Measurements from ENCODE around the gene PHOSPHO2. TPM values are rescaled to one million over a fixed set of nuclear protein-coding genes. Genes with fewer than 3 reads are reported as not detected.

Gene PHOSPHO2, protein sequence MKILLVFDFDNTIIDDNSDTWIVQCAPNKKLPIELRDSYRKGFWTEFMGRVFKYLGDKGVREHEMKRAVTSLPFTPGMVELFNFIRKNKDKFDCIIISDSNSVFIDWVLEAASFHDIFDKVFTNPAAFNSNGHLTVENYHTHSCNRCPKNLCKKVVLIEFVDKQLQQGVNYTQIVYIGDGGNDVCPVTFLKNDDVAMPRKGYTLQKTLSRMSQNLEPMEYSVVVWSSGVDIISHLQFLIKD
- 3.0 and 3.2 TPM in 2 replicates for total RNA-seq

DNA sequence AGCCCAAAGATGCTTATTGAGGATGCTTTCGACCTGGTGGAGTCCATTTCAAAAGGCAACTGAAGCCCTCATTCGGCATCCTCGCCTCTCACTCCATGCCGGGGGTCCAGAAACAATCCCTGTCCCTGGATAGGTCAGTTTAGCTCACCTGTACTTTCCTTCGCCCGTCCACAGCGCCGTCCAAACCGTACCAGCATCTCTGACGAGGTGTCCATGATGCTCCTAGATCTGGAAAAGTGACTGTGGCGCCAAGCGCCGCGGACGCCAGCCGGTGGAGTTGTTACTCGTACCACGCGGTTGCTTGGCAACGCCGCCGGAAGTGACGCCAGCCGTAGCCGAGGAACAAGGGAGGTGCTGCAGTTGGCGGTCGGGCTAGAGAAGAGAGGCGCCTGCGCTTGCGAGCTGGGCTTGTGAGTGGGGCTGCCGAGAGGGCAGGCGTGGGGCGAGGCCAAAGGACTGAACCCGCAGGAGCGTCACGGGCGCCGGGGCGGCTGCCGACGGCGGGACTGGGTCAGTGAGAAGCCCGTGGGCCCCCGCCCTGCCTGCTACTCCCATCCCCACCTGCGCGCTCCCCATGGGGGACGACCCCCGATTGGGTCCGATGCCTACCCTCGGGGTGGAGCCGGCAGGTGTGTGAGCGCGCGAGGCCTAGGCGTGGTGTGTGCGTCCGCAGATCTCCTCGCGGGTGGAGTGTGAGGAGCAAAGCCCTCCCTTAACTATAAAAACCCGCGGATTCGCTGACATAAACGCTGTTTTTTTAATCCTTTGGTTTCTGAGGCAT lies at the start of gene PHOSPHO2, which contains the start of gene CFAP210:
Gene PHOSPHO2, plus strand, starts transcription at position 357 of the 781 bp plus-strand sequence. CDS start 6,503 bp downstream, outside the sequence.
Gene CFAP210, minus strand, starts transcription at position 293 of the 781 bp plus-strand sequence. Its CDS starts 78 bp downstream, at position 215.
- H3K27ac Mint-ChIP-seq = peak within 1 kb of the TSS; percentile 83
- H3K9me3 Mint-ChIP-seq = peaks cover 3% of the 10 kb centered on the region
- H3K27me3 Mint-ChIP-seq = peaks cover 22% of the 10 kb centered on the region
- H3K4me1 Mint-ChIP-seq = peaks cover 14% of the 10 kb centered on the region
- intact Hi-C loops (cut with micrococcal nuclease) = loop anchor here (1.0 to 5.0 kb wide), 6 partner anchors 38 to 132 kb away; partner anchors contain the start of genes FASTKD1, KLHL23, PPIG and SSB
- H3K36me3 Mint-ChIP-seq (ENCODE audit: low read depth) = peaks cover 10% of the 10 kb centered on the region
- DNase-seq = peak; percentile 100
- peak within 1 kb of the TSS; percentile 84 for H3K4me3 Mint-ChIP-seq

DNA sequence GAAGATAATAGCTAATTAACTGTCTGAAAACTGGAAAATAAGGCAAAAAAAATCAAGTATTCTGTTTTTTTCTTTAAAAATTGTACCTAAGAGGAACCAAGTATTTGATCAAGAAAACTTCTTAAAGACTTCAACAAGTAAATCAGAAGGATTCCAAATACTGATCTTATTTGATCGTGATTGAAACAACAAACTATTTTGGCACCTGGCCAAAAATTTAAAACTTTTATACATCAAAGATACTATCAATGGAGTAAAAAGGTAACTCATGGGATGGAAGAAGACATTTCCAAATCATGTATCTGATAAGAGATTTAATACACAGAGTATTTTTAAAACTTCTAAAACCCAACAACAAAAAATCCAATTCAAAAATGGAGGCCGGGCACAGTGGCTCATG lies 46.8 kb upstream of the PHOSPHO2 start:
- Mint-ChIP-seq H3K4me3 (no peak overlapping the region), H3K27ac (no peak overlapping the region), H3K27me3 (peaks cover 15% of the 10 kb centered on the region), H3K36me3 (ENCODE audit: low read depth) (no peaks in the 10 kb centered on the region), H3K4me1 (no peaks in the 10 kb centered on the region), H3K9me3 (no peaks in the 10 kb centered on the region)
- intact Hi-C loops (cut with micrococcal nuclease) = no loop called here
- DNase-seq = no peak

DNA sequence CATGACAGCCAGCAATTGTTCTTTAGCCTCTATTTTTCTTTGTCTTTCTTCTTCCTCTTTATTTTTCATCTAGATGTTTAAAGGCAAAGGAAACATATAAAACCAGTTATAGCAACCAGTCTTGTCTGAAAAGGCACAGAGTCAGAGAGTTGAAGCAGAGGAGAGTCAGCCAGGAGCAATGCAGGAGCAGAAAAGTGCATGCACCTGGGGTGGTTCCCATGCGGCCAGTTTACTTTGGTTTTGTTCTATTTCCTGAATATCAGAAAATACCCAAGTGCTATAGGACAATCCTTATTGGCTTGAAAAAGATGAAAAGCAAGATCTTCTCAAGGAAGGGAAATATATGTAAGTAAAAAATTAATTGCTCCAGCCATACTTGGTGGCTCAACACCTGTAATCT lies 45.0 kb upstream of the PHOSPHO2 start:
- no peak for DNase-seq
- intact Hi-C loops (cut with micrococcal nuclease) = no loop called here
- H3K27ac Mint-ChIP-seq = no peak overlapping the region
- peaks cover 22% of the 10 kb centered on the region for H3K27me3 Mint-ChIP-seq
- no peak overlapping the region for H3K4me3 Mint-ChIP-seq
- no peaks in the 10 kb centered on the region for H3K9me3 Mint-ChIP-seq
- H3K4me1 Mint-ChIP-seq = no peaks in the 10 kb centered on the region
- no peaks in the 10 kb centered on the region for H3K36me3 Mint-ChIP-seq (ENCODE audit: low read depth)

DNA sequence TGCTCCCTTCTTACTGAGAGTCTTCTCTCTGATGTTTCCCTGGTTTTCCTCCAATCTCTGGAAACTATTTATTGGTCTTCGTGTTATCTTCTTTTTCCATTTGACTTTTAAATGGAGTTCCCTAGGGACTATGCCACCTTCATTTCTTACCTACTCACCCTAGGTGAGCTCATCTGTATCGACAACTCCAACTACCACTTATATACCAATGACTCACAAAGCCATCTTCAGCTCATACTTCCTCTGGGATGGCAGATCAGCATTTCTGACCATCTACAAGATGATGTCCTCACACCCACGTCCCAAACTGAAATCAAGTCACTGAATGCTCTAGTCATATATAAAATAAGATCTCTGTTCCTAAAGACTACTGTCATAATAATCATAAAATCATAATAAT lies 40.6 kb upstream of the PHOSPHO2 start:
- no peaks in the 10 kb centered on the region for H3K36me3 Mint-ChIP-seq (ENCODE audit: low read depth)
- intact Hi-C loops (cut with micrococcal nuclease) = no loop called here
- H3K27ac Mint-ChIP-seq = no peak overlapping the region
- no peak for DNase-seq
- no peaks in the 10 kb centered on the region for H3K9me3 Mint-ChIP-seq
- H3K27me3 Mint-ChIP-seq = peaks cover 28% of the 10 kb centered on the region
- no peaks in the 10 kb centered on the region for H3K4me1 Mint-ChIP-seq
- H3K4me3 Mint-ChIP-seq = no peak overlapping the region

DNA sequence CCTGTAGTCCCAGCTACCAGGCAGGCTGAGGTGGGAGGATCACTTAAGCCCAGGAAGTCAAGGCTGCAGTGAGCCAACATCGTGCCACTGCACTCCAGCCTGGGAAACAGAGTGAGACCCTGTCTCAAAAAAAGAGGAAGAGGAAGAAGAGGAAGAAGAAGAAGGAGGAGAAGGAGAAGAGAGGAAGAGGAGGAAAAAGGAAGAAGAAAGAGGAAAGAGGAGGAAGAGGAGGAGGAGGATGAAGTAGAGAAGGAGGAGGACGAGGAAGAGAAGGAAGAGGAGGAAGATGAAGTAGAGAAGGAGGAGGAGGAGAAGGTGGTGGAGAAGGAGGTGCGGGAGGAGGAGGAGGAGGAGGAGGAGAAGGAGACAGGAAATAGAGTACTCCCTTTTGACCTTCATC lies 38.1 kb upstream of the PHOSPHO2 start:
- intact Hi-C loops (cut with micrococcal nuclease) = no loop called here
- Mint-ChIP-seq H3K36me3 (ENCODE audit: low read depth) (no peaks in the 10 kb centered on the region), H3K4me1 (no peaks in the 10 kb centered on the region), H3K27ac (no peak overlapping the region), H3K27me3 (peaks cover 24% of the 10 kb centered on the region), H3K4me3 (no peak overlapping the region), H3K9me3 (no peaks in the 10 kb centered on the region)
- no peak for DNase-seq

DNA sequence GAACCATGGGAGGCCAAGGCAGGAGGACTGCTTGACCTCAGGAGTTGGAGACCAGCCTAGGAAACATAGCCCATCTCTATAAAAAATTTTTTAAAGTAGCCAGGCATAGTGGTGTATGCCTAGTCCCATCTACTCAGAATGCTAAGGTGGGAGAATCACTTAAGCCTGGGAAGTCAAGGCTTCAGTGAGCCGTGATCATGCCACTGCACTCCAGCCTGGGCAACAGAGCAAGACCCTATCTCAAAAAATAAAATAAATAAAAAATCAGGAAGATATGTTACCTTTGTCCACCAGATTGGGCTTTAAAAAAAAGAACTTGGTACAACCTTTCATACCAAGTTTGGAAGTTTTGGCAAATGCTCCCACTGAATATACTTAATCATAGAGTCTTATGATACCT lies 35.4 kb upstream of the PHOSPHO2 start:
- H3K27ac Mint-ChIP-seq = no peak overlapping the region
- peaks cover 27% of the 10 kb centered on the region for H3K27me3 Mint-ChIP-seq
- H3K9me3 Mint-ChIP-seq = no peaks in the 10 kb centered on the region
- no peaks in the 10 kb centered on the region for H3K36me3 Mint-ChIP-seq (ENCODE audit: low read depth)
- intact Hi-C loops (cut with micrococcal nuclease) = no loop called here
- H3K4me3 Mint-ChIP-seq = no peak overlapping the region
- H3K4me1 Mint-ChIP-seq = no peaks in the 10 kb centered on the region
- no peak for DNase-seq

DNA sequence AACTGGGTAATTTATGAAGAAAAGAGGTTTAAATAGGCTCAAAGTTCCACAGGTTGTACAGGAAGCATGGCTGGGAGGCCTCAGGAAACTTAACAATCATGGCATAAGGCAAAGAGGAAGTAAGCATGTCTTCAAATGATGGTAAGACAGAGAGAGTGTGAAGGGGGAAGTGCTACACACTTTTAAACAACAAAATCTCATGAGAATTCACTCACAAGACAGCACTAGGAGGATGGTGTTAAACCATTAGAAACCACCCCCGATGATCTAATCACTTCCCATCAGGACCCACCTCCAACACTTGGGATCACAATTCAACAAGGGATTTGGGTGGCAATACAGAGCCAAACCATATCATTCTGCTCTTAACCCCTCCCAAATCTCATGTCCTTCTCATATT lies 34.9 kb upstream of the PHOSPHO2 start:
- Mint-ChIP-seq H3K36me3 (ENCODE audit: low read depth) (no peaks in the 10 kb centered on the region), H3K27ac (no peak overlapping the region), H3K9me3 (no peaks in the 10 kb centered on the region), H3K27me3 (peaks cover 27% of the 10 kb centered on the region), H3K4me1 (no peaks in the 10 kb centered on the region), H3K4me3 (no peak overlapping the region)
- intact Hi-C loops (cut with micrococcal nuclease) = no loop called here
- DNase-seq = peak; percentile 38

DNA sequence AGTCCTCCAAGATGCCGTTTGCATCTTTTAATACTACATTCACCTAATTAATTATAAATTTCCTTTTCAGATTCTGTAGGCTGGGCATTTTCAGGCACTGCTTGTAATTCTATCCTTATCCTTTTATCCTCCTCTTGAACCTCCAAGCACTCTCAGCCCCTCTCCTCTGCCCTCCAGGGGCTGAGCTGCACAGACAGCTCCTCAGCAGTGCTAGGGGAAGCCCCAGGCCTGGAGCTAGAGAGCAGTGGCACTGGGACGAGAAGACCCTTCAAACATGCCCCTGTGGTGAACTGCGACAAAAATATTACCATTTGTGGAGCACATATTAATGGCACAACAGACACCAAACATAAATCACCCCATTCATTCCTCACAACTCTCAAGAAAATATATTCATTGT lies 33.0 kb upstream of the PHOSPHO2 start:
- no peak overlapping the region for H3K4me3 Mint-ChIP-seq
- H3K27ac Mint-ChIP-seq = no peak overlapping the region
- peaks cover 25% of the 10 kb centered on the region for H3K27me3 Mint-ChIP-seq
- no peaks in the 10 kb centered on the region for H3K4me1 Mint-ChIP-seq
- DNase-seq = peak; percentile 31
- intact Hi-C loops (cut with micrococcal nuclease) = no loop called here
- H3K36me3 Mint-ChIP-seq (ENCODE audit: low read depth) = no peaks in the 10 kb centered on the region
- H3K9me3 Mint-ChIP-seq = no peaks in the 10 kb centered on the region

DNA sequence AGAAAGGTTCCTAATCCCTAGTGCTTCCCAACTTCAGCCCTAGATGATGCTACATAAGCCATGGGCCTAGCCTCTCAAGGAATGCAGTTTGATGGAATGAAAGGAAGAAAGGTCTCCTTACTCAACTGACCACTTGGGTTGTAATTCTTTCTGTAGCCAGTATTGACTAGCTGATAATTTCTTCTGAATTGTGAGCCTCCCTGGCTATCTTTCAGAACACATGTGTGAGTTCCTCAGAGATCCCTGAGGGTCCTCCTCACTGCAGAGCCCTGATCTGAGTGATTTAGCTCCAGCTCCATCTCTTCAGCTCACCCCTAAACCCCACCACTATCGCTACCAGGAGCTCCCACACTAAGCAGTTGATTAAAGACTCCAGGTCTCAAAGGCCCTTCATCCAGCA lies 31.5 kb upstream of the PHOSPHO2 start:
- Mint-ChIP-seq H3K4me3 (no peak overlapping the region), H3K36me3 (ENCODE audit: low read depth) (no peaks in the 10 kb centered on the region), H3K4me1 (no peaks in the 10 kb centered on the region), H3K9me3 (no peaks in the 10 kb centered on the region), H3K27me3 (peaks cover 20% of the 10 kb centered on the region), H3K27ac (no peak overlapping the region)
- intact Hi-C loops (cut with micrococcal nuclease) = no loop called here
- DNase-seq = peak; percentile 37

DNA sequence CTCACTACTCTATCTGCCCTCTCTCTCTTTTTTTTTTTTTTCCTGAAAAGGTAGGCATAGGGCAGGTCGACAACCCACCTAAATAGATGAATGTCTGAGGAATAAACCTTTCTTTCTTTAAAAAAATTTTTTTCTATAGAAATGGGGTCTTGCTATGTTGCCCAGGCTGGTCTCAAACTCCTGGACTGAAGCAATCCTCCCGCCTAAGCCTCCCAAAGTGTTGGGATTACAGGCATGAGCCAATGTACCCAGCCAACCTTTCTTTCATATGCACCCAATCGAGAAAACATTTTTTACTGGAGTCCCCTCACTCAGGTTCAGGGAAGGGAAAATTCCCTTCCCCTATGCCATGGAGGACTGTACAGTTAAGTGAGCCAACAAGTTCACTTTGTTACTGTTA lies 31.0 kb upstream of the PHOSPHO2 start:
- Mint-ChIP-seq H3K4me3 (no peak overlapping the region), H3K9me3 (no peaks in the 10 kb centered on the region), H3K27me3 (peaks cover 20% of the 10 kb centered on the region), H3K27ac (no peak overlapping the region), H3K4me1 (no peaks in the 10 kb centered on the region), H3K36me3 (ENCODE audit: low read depth) (no peaks in the 10 kb centered on the region)
- DNase-seq = no peak
- intact Hi-C loops (cut with micrococcal nuclease) = no loop called here

DNA sequence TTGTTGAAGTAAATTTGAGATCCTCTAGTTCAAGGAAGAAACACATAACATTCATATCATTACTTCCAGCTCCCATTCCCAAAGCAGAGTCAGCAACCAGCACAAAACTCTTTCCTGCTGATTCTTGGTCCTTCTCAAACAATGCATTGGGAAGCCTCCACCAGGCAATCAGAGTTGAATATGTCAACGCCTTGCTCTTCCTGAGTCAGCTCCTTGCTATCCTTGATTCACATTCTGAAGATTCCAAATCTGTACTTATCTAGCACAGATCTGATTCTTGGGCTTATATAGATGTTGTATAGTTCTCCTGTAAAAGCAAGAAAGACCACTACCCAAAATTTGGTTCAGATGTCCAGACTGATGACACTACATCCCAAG lies 29.7 kb upstream of the PHOSPHO2 start:
- no peak for DNase-seq
- Mint-ChIP-seq H3K4me3 (no peak overlapping the region), H3K27me3 (peaks cover 19% of the 10 kb centered on the region), H3K4me1 (no peaks in the 10 kb centered on the region), H3K36me3 (ENCODE audit: low read depth) (no peaks in the 10 kb centered on the region), H3K27ac (no peak overlapping the region), H3K9me3 (no peaks in the 10 kb centered on the region)
- intact Hi-C loops (cut with micrococcal nuclease) = no loop called here

DNA sequence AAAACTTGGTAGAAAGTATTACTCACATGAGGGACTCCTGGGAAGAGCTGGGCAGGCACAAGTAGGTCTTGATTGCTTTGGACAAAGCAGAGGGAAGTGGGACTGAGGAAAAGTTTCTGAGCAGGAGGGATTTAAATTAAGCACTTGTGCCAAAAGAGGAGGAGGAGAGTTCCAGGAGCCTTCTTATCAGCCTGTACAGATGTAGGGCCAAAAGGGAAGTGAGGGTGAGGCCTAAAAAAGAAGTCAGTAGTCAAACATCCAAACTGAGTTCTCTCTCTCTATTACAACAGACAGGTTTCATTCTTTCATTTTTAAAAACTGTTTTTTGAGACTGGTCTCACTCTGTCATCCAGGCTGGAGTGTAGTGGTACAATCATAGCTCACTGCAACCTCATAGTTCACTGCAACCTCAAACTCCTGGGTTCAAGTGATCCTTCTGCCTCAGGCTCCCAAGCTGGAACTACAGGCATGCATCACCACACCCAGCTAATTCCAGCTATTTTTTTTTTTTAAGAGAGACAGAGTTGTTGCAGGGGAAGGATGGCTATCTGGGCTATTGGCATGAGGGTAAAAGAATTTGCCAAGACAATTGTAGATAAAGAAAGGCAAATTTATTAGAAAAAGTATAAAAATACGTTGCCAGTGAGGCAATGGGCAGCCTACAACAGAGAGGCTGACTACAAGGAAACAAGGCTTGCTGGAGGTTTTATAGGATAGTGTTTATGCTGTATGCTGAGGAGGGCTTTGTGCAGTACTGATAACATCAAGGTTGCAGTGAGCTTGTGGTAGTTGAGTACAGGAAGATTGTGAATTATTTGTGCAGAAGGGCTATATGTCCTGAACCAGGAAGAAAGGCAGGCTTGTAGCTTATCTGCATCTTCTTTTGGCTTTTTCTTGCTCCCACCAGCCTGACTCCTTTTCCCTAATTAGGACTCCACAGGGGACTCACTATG lies 29.0 kb upstream of the PHOSPHO2 start:
- DNase-seq = no peak
- H3K27ac Mint-ChIP-seq = no peak overlapping the region
- H3K9me3 Mint-ChIP-seq = no peaks in the 10 kb centered on the region
- intact Hi-C loops (cut with micrococcal nuclease) = no loop called here
- H3K27me3 Mint-ChIP-seq = peaks cover 19% of the 10 kb centered on the region
- H3K36me3 Mint-ChIP-seq (ENCODE audit: low read depth) = no peaks in the 10 kb centered on the region
- no peaks in the 10 kb centered on the region for H3K4me1 Mint-ChIP-seq
- no peak overlapping the region for H3K4me3 Mint-ChIP-seq

DNA sequence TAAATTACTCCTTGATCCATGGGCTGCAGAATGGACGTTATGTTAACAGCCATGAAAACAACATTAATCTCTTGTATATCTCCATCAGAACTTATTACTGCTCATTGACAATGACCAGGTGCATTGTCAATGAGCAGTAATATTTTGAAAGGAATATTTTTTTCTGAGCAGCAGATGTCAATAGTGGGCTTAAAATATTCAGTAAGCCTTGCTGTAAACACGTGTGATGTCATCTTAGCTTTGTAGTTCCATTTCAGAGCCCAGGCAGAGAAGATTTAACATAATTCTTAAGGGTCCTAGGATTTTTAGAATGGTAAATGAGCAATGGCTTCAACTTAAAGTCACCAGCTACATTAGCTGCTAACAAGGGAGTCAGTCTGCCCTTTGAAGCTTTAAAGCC lies 26.7 kb upstream of the PHOSPHO2 start:
- Mint-ChIP-seq H3K36me3 (ENCODE audit: low read depth) (no peaks in the 10 kb centered on the region), H3K27me3 (peaks cover 13% of the 10 kb centered on the region), H3K9me3 (no peaks in the 10 kb centered on the region), H3K4me3 (no peak overlapping the region), H3K27ac (no peak overlapping the region), H3K4me1 (no peaks in the 10 kb centered on the region)
- no peak for DNase-seq
- intact Hi-C loops (cut with micrococcal nuclease) = no loop called here
